GM21528 (cell line): ENCODE measurements around the gene CA10.

Experiments used
- ATAC-seq: cut with Tn5 transposase; IDR thresholded peaks from one replicate; pipeline ENCODE4 v1.9.1; 2021; ENCODE audit warnings: mild to moderate bottlenecking, moderate library complexity; ENCODE audit not compliant: unreplicated experiment, low FRiP score

CA10 gene

GRCh38 chr17:51820766-51821165 is 337.7 kb downstream of the CA10 start:
- ATAC-seq: no peak

- no peak for ATAC-seq
Measured at GRCh38 chr17:51820252-51820651, 338.3 kb downstream of the CA10 start.

GRCh38 chr17:51819341-51820219 is 338.9 kb downstream of the CA10 start:
- no peak for ATAC-seq

GRCh38 chr17:51818777-51819176 is 339.7 kb downstream of the CA10 start:
- ATAC-seq: no peak

GRCh38 chr17:51817955-51818354 is 340.6 kb downstream of the CA10 start:
- no peak for ATAC-seq

GRCh38 chr17:51817117-51817516 is 341.4 kb downstream of the CA10 start:
- ATAC-seq: no peak

- no peak for ATAC-seq
Measured at GRCh38 chr17:51815097-51815496, 343.4 kb downstream of the CA10 start.

- no peak for ATAC-seq
Measured at GRCh38 chr17:51814521-51814920, 344.0 kb downstream of the CA10 start.

GRCh38 chr17:51813784-51814174 is 344.7 kb downstream of the CA10 start:
- ATAC-seq: no peak

GRCh38 chr17:51813140-51813783 is 345.3 kb downstream of the CA10 start:
- no peak for ATAC-seq

GRCh38 chr17:51807460-51807859 is 351.1 kb downstream of the CA10 start:
- ATAC-seq: no peak

GRCh38 chr17:51805765-51806164 is 352.7 kb downstream of the CA10 start:
- ATAC-seq: no peak

- ATAC-seq: no peak
Measured at GRCh38 chr17:51805185-51805584, 353.3 kb downstream of the CA10 start.

- ATAC-seq: no peak
Measured at GRCh38 chr17:51803161-51803560, 355.4 kb downstream of the CA10 start.

- ATAC-seq: no peak
Measured at GRCh38 chr17:51802544-51802943, 356.0 kb downstream of the CA10 start.

GRCh38 chr17:51801626-51802025 is 356.9 kb downstream of the CA10 start:
- no peak for ATAC-seq

GRCh38 chr17:51799981-51800380 is 358.5 kb downstream of the CA10 start:
- ATAC-seq: no peak

GRCh38 chr17:51799240-51799639 is 359.3 kb downstream of the CA10 start:
- no peak for ATAC-seq

- ATAC-seq: no peak
Measured at GRCh38 chr17:51797150-51797549, 361.4 kb downstream of the CA10 start.

GRCh38 chr17:51796026-51796425 is 362.5 kb downstream of the CA10 start:
- ATAC-seq: no peak

- no peak for ATAC-seq
Measured at GRCh38 chr17:51795401-51795800, 363.1 kb downstream of the CA10 start.

GRCh38 chr17:51794466-51794865 is 364.0 kb downstream of the CA10 start:
- ATAC-seq: no peak
